Esophagus squamous epithelium (tissue), 5 donors: ENCODE results near the gene PTGER4. TPM values are rescaled to one million over a fixed set of nuclear protein-coding genes. Genes with fewer than 3 reads are reported as not detected.
A peak's percentile ranks its signal among the peaks of the same experiment; 100 is the strongest.

Experiments used
- DNase-seq: peaks from one replicate; lab custom pipeline; 2025; lab: John Stamatoyannopoulos, UW
- H3K27ac ChIP-seq, 4 donors: fragments of 200-600 bp; sonication (generic); one replicate each; pipeline ENCODE4 v1.5.1; 2016 to 2019; ENCODE audit warnings: mild to moderate bottlenecking in 1 of 4
- H3K27me3 ChIP-seq, 4 donors: fragments of 200-600 bp; sonication (generic); 1 replicate in 3 of 4; 2 replicates in 1 of 4; pipeline versions ENCODE4 v1.5.1 to v1.6.0; 2017 to 2021; ENCODE audit warnings: antibody characterized with exemption in 1 of 4
- H3K36me3 ChIP-seq, 3 donors: fragments of 200-600 bp; sonication (generic); one replicate each; pipeline ENCODE4 v1.5.1; 2016 to 2019
- H3K4me1 ChIP-seq, 3 donors: fragments of 200-600 bp; sonication (generic); one replicate each; pipeline ENCODE4 v1.5.1; 2017 to 2019
- H3K4me3 ChIP-seq, 4 donors: fragments of 200-600 bp; sonication (generic); 1 replicate in 3 of 4; 2 replicates in 1 of 4; pipeline ENCODE4 v1.5.1; 2016 to 2019; ENCODE audit warnings: mild to moderate bottlenecking in 2 of 4, moderate library complexity in 1 of 4
- H3K9me3 ChIP-seq, 3 donors: fragments of 200-600 bp; sonication (generic); one replicate each; pipeline ENCODE4 v1.5.1; 2016 to 2019
- CTCF ChIP-seq, 6 experiments: fragments of 450-650 bp in 4 of 6; fragments of 200-600 bp in 2 of 6; sonication (generic) in 2 of 6; IDR thresholded peaks; one replicate each; pipeline ENCODE4 v1.5.1; 2016 to 2019; ENCODE audit warnings: antibody characterized with exemption in 6 of 6, mild to moderate bottlenecking in 4 of 6, moderate library complexity in 4 of 6
- POLR2A ChIP-seq, 4 donors: fragments of 450-650 bp; IDR thresholded peaks; one replicate each; pipeline ENCODE4 v1.6.1; 2017; ENCODE audit warnings: antibody characterized with exemption in 4 of 4, mild to moderate bottlenecking in 4 of 4, moderate library complexity in 3 of 4
- WGBS, 2 donors: methylation state at CpG; one replicate each; pipeline ENCODE4 v1.1.5; 2018; 5-methylcytosine and 5-hydroxymethylcytosine counted together
- intact Hi-C: fragments of 100-400 bp; cut with DNase I; formaldehyde crosslinking; loops from one replicate; pipeline ENCODE4 v1.15.0; 2022
- total RNA-seq, 4 donors: library from RNA; depleted of rRNA; stranded (reverse); fragments of >200 nt; gene quantifications; one replicate each; pipeline ENCODE4 v1.1.0, GENCODE V29; 2016
- donor health status: DM: yes; HTN: yes; CAD: no.

Gene PTGER4
- total RNA-seq, 4 donors from 2014 or later: 7.1 to 21.9 (median 11.6) TPM

- TF ChIP-seq POLR2A (IDR thresholded peaks at IDR 0.05) (no peak), CTCF (IDR thresholded peaks at IDR 0.05) (no peak)
- 37 to 59% methylated on average over 4 of the region's 4 CpGs for WGBS, 2 donors
- H3K27me3 ChIP-seq: no peaks in the 10 kb centered on the region
- intact Hi-C loops: no loop called here
- no peaks in the 10 kb centered on the region for H3K36me3 ChIP-seq
- peak overlapping the region in 2 of 4 donors; percentile 10 to 13 for H3K27ac ChIP-seq
- H3K9me3 ChIP-seq: no peaks in the 10 kb centered on the region
- peaks cover 8 to 46% (median 11%) of the 10 kb centered on the region in 3 donors for H3K4me1 ChIP-seq
- DNase-seq: no peak
- no peak overlapping the region for H3K4me3 ChIP-seq
Measured at GRCh38 chr5:40672425-40672824, 7.3 kb upstream of the PTGER4 start.

GRCh38 chr5:40674661-40675235 lies 5.0 kb upstream of the PTGER4 start:
- intact Hi-C loops: no loop called here
- TF ChIP-seq POLR2A (IDR thresholded peaks at IDR 0.05) (no peak), CTCF (IDR thresholded peaks at IDR 0.05) (no peak)
- Histone ChIP-seq H3K4me3 (no peak overlapping the region), H3K36me3 (no peaks in the 10 kb centered on the region), H3K27me3 (no peaks in the 10 kb centered on the region), H3K9me3 (no peaks in the 10 kb centered on the region), H3K27ac (peak overlapping the region; percentile 47 to 99 (median 72)), H3K4me1 (peaks cover 9 to 60% (median 21%) of the 10 kb centered on the region in 3 donors)
- DNase-seq: no peak
- 44 to 65% methylated on average over 6 of the region's 6 CpGs for WGBS, 2 donors

GRCh38 chr5:40675396-40676133 lies 4.2 kb upstream of the PTGER4 start:
- no peak for TF ChIP-seq CTCF (IDR thresholded peaks at IDR 0.05)
- TF ChIP-seq POLR2A (IDR thresholded peaks at IDR 0.05): peak in 1 of 4 donors; percentile 18
- Histone ChIP-seq H3K9me3 (no peaks in the 10 kb centered on the region), H3K27ac (peak overlapping the region in 3 of 4 donors; percentile 40 to 99 (median 98)), H3K36me3 (no peaks in the 10 kb centered on the region), H3K4me3 (no peak overlapping the region), H3K4me1 (peaks cover 10 to 60% (median 28%) of the 10 kb centered on the region in 3 donors), H3K27me3 (peaks cover 0 to 4% (median 0%) of the 10 kb centered on the region in 4 donors)
- intact Hi-C loops: no loop called here
- DNase-seq: no peak
- 63 to 82% methylated on average over 7 of the region's 7 CpGs for WGBS, 2 donors

GRCh38 chr5:40676613-40677343 lies 2.9 kb upstream of the PTGER4 start:
- Histone ChIP-seq H3K27ac (peak overlapping the region; percentile 34 to 99 (median 72)), H3K36me3 (no peaks in the 10 kb centered on the region), H3K9me3 (no peaks in the 10 kb centered on the region), H3K4me3 (no peak overlapping the region), H3K4me1 (peaks cover 14 to 71% (median 36%) of the 10 kb centered on the region in 3 donors), H3K27me3 (peaks cover 0 to 16% (median 0%) of the 10 kb centered on the region in 4 donors)
- intact Hi-C loops: no loop called here
- WGBS, 2 donors: 23 to 33% methylated on average over 2 to 3 of the region's 3 CpGs
- no peak for DNase-seq
- no peak for TF ChIP-seq CTCF (IDR thresholded peaks at IDR 0.05)
- no peak for TF ChIP-seq POLR2A (IDR thresholded peaks at IDR 0.05)
